Suprapubic skin (tissue), 3 donors: ENCODE data around the gene EXD2.

Experiments used
- CTCF ChIP-seq, 2 donors: fragments of 200-600 bp in 1 of 2; fragments of 450-650 bp in 1 of 2; sonication (generic) in 1 of 2; IDR thresholded peaks; one replicate each; pipeline ENCODE4 v1.5.1; 2016 to 2019; ENCODE audit warnings: antibody characterized with exemption in 2 of 2, mild to moderate bottlenecking in 1 of 2, moderate library complexity in 1 of 2
- EP300 ChIP-seq: sonication (generic); formaldehyde crosslinking; IDR thresholded peaks from one replicate; pipeline ENCODE4 v1.6.1; 2017; ENCODE audit warnings: antibody characterized with exemption

- no peak for TF ChIP-seq CTCF (IDR thresholded peaks at IDR 0.05)
- TF ChIP-seq EP300, result no peak
Observed at GRCh38 chr14:69263771-69264170, 72.5 kb downstream of the EXD2 start.
